Prostate gland (tissue), 2 donors: ENCODE results near the gene EPM2AIP1.

Experiments used
- CTCF ChIP-seq, 4 experiments: fragments of 200-600 bp in 2 of 4; fragments of 450-650 bp in 2 of 4; sonication (generic) in 2 of 4; IDR thresholded peaks; 1 replicate in 3 of 4; 2 replicates in 1 of 4; pipeline ENCODE4 v1.5.1; 2016 to 2019; ENCODE audit warnings: antibody characterized with exemption in 4 of 4, mild to moderate bottlenecking in 2 of 4, moderate library complexity in 2 of 4
- POLR2A ChIP-seq: fragments of 450-650 bp; IDR thresholded peaks from one replicate; pipeline ENCODE4 v1.6.1; 2016; ENCODE audit warnings: antibody characterized with exemption, mild to moderate bottlenecking
- POLR2AphosphoS5 ChIP-seq: sonication (generic); formaldehyde crosslinking; IDR thresholded peaks from one replicate; pipeline ENCODE4 v1.6.1; 2017; ENCODE audit warnings: antibody characterized with exemption

GRCh38 chr3:36945333-36945980, 47.5 kb downstream of the EPM2AIP1 start:
- TF ChIP-seq CTCF (IDR thresholded peaks at IDR 0.05): no peak
- no peak for TF ChIP-seq POLR2A
- TF ChIP-seq POLR2AphosphoS5: no peak
